Renal cortical epithelial cell (primary cell): Measurements from ENCODE around the gene TRIM45. TPM values are rescaled to one million over a fixed set of nuclear protein-coding genes. Genes with fewer than 3 reads are reported as not detected.
"Not testable (repeated sequence)": the region's sequence is repeated elsewhere in the genome, so short reads cannot be mapped to it uniquely, and the experiment has no call there.

Source experiments
- DNase-seq: peaks from one replicate; pipeline ENCODE4 v3.0.0-alpha.2; 2011; ENCODE audit warnings: low read depth
- total RNA-seq: library from RNA; depleted of rRNA; stranded (reverse); fragments of >200 nt; gene quantifications from 2 replicates; pipeline ENCODE4 v1.2.3, GENCODE V29; 2014

Gene TRIM45
- total RNA-seq, 1 donor from 2014 or later: 7.1 TPM

DNA sequence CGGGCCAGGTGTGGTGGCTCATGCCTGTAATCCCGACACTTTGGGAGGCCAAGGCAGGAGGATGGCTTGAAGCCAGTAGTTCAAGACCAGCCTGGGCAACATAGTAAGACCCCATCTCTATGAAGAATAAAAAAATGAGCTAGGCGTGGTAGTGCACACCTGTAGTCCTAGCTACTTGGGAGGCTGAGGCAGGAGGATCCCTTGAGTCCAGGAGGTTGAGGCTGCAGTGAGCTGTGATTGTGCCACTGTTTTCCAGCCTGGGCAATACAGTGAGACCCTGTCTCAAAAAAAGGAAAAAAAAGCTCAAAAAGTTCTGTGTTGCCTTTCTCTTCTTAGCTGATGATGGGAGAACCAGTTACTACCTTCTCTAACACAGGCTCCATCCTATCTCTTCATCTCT is 19.7 kb downstream of the TRIM45 start:
- DNase-seq: not testable (repeated sequence)

DNA sequence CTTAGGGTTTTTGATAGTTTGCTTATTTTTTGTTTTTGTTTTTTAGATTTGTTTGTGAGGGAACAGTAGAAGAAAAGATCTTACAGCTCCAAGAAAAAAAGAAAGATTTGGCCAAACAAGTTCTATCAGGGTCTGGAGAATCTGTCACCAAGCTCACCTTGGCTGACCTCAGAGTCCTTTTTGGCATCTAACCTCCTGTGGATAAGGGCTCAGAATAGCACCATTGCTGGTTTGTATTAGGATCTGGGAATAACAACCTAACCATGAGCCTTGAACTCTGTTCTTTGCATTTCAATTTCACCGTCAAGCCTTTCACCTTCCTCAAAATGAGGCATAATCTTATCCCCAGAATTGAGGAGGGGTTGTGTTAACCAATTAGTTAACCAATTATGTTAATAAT is 20.2 kb downstream of the TRIM45 start:
- DNase-seq: no peak

DNA sequence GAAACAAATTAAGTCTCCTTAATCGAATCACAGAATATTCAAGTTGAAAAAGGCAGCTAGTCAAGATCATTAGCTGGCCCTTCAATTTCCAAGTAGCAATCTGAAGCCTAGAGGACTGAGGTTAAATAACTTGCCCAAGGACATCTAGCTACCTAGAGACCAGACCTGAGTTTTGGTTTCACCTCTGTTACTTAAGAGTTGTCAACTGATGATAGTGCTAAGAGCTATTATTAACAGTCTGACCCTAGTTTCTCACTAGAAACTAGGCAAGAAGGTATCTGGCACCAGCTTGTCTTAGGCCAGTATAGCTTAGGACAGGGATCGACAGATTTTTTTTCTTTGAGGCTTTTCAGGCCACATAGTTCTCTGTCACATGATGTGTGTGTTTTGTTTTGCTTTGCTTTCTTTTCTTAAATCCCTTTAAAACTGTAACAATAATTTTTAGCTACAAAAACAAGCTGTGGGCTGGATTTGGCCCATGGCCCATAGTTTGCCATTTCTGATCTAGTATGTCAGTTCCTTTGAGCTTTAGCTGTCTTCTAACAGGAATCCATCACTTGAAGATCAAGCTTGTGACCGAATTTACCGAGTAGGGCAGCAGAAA is 23.2 kb downstream of the TRIM45 start:
- no peak for DNase-seq

DNA sequence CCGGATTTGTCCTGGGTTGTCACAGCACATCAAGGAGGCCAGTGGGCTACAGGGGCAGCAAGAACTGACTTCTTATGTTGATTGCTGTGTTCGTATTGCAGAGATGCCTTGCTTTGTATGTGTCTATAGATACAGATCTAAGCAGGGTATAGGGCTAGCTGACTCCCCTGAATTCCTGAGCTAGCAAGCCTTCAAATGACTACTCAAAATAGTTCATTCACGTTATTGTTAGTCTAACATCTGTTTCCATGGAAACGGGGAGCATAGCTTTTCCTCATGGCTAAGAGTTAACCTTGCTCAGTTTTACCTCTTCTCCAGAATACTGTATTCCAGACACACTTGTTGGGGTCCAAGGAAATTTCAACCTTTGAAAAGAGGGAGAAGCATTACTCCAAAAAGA is 24.1 kb downstream of the TRIM45 start:
- DNase-seq: no peak

DNA sequence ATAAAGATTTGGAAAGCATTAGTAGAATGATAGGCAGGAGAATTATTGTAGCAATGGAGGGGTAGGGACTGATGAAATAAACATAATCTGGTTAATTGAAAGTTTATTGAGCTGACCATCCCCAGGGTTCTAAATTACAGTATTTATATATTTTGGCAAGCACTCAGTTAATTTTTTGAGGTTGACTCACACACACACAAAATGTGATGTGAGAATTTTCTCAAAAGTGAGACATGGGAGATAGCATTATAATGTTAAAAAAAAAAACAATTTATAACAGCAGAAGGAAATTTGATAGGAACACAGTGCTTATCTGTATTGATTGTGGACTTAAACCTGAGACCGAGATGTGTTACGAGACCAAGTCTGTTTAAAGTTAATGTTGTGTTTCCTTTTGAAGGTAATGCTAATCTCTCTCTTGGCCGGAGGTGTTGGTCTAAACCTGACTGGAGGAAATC is 24.6 kb downstream of the TRIM45 start:
- DNase-seq: no peak

DNA sequence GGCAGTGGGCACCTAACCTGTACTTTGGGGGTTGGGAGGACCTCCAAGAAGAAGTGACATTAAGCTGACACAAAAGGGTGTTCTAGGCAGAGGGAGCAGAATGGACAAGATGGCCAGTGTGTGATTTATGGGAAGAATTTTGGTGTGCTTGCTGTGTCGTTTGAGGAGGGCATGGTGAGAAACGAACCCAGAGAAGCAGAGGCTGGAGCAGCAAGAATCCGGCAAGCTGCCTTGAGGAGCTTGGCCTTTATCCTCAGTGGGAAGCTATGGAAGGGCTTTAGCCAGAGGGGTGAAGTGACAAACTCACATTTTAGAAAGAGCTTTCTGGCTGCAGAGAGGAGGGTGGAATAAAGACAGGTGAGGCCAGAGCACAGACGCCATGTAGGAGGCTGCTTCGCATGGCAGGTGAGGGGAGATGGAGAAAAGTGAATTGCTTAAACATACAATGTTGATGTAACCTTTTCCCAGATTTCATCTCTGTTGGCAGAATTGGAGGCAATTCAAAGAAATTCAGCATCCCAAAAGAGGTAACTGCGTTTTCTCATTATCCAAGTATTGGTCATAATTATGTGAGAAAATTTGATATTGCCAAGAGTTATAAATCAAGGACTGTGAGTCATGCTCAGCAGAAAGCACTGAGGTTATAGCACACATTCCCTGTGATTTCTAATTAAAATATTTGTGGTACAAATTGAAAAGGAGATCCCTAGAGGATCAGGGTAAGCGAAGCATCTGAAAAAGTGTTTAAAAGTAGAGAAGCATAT is 26.5 kb downstream of the TRIM45 start:
- DNase-seq: peak; percentile 18

DNA sequence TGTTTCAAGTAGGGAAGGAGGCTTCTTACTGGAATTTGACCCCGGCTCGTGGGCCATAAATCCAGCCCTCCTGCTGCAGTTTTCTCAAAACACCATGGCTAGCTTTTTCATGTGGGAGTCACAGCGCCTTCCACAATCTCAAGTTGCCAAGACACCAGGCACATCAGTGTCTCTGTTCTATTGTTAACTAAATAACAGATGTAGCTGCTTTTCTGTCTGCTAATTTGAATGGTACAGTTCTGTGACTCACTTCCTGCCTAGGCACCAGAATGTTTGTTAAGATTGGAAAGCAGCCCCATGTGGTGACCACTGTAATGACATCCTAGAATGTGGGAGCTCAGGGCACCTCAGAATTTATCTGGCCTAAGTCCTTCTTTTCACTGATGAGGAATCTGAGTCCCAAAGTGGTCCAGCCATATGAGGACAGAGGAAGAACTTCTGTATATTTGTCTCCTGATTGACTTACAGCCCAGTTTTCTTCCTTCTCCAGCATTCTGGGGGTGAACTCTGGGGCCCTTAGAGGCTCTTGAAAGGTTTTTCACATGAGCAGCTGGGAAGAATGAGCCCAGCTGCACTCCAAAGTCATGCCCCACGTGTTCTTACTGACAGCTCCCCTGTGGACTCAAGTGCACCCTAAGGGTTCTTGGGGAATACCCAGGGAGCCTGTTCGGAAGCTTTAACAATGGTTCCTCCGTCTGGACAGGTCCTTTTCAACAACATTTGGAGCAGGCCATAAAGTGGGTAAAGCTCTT is 27.5 kb downstream of the TRIM45 start:
- DNase-seq: peak; percentile 67

DNA sequence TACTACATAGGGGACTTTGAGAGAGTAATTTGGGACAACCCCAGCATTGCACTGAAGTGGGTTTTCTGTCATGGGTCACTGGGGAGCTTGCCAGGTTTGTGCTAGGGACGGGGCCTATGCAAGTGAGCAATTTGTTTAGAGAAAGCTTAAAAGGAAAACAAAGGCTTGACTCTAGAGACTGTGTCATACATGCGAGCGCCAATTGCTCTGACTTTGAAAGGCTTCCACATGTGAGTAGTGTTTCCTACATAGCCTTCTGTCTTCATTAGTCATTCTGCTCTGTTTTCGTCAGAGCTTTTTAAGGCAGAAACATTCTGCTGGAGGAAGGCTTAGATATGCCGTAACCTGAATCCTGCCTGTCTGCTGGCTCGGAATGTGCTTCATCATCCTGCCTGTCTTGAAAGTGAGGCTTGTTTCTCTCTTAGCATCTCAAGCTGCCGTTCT is 28.4 kb downstream of the TRIM45 start:
- peak; percentile 71 for DNase-seq

DNA sequence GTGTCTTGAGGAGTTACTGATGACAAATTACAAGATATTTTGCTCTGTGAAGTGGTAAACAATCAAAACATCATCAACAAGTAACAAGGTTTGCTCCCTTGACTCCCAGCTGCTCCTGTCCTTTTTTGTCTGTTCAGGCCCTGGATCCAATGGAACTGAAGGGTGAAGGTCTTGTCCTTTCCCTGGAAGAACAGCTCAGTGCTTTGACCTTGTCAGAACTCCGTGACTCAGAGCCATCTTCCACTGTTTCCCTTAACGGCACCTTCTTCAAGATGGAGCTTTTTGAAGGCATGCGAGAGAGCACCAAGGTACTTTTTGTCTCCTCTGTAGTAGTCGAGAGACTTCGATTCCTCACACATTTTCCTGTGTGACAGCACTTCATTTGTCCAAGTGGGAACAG is 29.0 kb downstream of the TRIM45 start:
- no peak for DNase-seq

DNA sequence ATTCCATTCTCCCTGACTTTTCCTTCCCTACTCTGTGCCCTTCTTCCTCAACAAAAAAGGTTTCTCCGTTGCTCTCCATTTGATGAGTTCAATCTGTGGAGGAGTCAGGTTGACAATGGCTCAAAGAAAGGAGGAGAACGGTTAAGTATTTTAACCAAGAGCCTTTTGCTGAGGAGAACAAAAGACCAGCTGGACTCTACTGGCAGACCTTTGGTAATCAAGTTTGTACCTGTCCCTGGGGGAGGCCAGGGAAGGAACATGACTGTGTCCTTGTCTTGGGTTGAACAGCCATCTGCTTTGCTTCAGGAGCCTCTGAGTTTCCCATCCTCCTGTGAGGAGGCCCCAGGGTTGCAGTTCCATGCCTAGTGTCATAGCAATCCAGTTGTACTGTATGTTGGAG is 31.6 kb downstream of the TRIM45 start:
- no peak for DNase-seq

DNA sequence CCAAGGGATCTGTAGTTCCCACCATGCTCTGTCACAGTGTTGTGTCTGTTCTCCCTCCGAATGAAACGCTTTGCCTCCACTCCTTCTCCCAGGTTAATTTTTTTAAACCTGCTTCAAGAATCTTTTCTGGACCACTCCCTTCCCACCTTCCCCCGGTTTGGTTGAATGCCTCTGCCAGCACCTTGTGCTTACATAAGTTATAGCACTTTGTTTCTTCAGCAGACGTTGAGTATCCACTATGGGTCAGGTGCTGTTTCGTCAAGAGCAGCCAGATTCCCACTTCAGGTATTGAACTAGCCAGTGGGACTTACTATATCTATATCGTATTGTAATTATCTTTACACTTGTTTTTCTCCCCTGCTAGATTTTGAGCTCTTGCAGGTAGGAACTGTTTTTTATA is 33.9 kb downstream of the TRIM45 start:
- DNase-seq: no peak

DNA sequence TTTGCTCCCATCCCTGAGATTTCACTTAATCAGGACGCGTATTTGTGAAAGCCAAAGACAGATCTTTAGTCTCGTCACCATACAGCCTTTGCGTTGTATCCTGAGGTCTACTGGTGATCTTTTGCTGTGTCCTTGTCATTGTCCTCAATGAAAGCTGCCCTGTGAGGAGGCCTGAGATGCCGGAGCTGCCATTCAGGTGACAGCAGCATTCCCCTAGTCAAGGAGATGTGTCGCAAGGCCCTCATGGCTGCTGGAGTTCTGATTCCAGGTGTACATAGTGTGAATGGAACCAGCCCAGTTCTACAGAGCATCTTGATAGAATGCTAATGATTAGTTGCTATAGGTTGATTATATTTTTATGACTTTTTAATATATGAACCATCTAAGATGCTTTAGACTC is 37.3 kb downstream of the TRIM45 start:
- no peak for DNase-seq

DNA sequence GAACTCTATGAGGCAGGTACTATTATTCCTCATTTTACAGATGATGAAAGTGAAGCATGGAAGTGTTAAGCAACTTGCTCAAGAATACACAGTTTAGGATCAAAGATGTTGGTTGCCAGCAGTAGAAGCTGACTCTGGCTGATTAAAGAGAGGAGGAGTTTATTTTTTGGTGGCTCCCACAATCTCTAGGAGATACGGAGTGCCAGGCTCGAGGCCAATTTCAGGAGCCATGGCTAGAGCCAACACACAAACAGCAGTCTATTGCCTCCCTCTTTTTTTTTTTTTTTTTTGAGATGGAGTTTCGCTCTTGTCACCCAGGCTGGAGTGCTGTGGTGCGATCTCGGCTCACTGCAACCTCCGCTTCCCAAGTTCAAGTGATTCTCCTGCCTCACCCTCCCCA is 41.8 kb downstream of the TRIM45 start:
- no peak for DNase-seq

DNA sequence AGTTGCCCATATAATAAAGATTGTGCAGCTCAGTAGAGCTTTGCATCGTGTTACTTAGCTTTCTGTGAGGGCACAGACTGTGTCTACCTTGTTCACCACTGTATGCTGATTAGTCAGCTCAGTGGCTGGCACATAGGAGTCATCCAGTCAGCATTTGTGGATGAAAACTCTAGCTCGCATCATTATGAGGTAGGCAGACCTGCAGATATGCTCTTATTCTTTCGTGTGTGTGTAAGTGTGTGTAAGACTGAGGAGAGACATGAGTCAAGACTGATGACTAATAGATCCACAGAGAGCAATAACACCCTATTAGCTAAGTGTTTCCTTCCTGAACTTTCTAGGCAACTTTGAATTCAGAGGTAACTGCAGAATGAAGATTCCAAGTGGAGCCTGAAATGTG is 44.3 kb downstream of the TRIM45 start:
- peak; percentile 98 for DNase-seq

DNA sequence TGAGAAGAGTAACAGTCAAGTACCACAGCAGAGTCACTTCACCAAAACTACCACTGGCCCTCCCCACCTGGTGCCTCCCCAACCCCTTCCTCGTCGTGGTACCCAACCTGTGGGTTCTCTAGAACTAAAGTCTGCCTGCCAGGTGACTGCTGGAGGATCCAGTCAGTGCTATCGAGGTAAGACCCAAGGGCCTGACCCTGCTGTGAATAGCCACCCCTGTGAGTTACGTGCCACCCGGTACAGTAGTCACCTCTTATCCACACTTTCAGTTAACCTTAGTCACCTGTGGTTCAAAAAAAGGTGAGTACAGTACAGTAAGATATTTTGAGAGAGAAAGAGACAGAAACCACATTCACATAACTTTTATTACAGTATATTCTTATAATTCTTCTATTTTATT is 44.9 kb downstream of the TRIM45 start:
- no peak for DNase-seq

DNA sequence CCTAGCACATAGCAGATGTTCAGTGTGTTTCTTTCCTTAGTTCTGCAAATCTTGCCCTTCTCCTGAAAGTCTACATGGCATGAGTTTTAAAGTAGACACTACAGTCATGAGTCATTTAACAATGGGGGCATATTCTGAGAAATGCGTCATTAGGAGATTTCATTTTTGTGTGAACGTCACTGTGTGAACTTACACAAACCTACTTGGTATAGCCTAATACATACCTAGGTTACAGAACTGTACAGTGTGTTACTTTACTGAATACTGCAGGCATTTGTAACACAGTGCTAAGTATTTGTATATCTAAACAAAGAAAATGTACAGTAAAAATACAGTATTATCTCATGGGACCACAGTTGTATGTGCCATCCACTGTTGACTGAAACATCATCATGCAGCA is 51.4 kb downstream of the TRIM45 start:
- no peak for DNase-seq

DNA sequence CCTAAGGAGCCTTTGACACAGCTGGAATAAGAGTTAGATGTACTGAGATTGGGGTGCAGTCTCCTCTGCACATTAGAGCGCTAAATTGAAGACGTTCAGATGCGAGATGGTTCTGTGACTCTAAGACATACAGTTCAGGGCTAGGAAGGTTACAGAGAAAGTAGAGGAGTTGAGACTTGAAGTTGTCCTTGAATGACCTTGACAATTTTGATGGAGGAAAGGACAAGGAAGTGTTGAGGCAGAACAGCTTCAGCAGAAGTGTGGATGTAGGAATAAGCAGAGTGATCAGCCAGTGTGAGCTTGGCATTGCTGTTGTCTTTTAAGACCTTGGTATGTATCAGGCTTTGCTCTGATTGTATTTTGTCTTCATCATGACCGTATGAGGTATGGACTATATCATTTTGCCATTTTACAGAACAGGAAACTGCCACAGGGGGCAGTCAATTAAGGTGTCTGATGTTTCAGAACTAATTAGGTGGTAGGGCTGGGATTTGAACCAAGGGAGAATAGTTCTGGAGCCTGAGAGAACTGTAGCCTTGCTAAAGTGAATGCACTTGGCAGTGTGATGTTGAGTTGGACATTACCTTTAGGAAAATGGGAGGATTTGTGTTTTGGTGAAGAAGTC is 52.2 kb downstream of the TRIM45 start:
- DNase-seq: no peak

DNA sequence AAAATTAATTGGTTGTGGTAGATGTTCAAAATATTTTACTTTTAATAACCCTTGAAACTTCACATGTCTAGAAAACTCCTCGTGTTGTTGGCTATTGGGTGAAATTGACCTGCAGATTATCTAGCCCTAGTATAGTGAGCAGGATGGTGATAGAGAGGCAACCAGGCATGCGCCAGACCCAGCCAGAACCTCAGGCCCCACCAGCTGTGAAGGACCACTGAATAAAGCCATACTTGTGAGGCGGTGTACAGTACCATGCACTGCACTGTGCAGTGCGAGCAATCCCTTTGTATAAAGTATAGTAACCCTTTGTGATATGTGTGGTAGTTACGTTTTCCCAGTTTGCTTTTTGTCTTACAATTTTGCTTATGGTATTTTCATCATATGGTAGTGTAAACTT is 53.0 kb downstream of the TRIM45 start:
- DNase-seq: no peak

DNA sequence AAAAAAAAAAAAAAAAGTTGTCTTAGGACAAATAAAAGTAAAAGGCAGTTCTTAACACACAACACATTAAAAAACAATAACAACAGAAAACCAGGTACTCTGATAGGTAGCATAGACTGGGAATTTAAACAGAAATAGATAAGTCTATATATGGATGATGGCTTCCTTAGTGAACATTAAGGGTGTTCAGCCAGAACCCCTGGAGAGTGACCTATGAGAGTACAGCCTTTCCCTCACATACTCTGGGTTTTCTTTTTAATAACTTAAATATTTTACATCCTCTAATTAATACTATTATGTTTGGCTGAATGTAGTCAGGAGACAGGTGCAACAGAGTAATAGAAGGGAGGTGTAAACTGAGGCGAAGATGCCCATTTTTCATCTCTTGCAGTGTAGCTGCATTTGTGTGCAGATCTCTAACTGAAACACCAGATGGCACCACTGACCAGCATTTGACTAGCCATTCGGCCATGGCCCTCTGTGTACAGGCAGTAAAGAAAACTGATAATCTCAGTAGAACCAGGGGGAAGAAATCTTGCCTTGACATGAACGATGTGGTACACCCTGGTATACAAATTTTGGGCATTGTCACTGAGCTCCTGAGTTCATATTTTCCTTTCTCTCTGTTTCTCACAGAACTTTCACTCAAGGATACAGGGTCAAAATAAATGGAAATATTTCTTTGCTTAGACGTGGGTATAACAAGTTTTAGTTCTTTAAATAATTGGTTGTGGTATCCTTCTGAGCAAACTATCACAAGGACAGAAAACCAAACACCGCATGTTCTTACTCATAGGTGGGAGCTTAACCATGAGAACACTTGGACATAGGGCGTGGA is 53.8 kb downstream of the TRIM45 start:
- peak; percentile 50 for DNase-seq

DNA sequence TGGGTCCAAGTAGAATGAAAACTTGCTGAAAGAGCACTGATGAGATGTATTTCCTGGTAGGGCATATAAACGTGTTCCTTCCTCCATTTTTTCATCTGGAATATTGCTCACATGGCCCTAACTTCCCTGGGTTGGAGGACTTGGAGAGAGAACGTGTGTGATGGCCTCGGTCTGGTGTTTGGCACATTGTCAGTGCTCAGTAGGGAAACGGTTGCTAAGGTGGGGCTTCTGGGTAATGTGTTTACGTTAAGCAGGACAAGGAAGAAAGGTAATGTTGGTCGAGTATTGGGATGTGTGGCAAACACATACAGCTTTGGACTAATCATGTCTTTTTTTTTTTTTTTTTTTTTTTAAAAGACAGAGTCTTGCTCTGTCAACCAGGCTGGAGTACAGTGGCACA is 55.2 kb downstream of the TRIM45 start:
- no peak for DNase-seq

DNA sequence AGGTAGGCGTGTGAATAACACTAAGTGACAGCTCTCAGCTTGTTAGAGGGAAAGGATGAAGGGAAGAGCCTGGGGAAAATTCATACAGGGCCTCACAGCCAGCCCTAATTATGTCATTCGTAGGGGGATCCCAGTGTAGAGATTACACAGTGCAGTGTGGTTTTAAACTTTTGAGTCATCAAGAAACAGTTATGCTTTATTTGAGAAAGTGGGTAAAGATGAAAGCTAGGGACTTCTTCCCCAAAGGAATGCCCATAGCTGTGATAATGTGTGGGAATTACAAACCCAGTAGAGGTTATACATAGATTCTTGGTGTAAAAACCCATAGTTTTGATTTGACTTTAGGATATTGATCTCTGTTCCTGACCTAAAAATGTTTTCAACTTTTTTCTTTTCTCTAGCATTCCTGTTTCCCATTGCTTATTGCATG is 59.5 kb downstream of the TRIM45 start:
- DNase-seq: peak; percentile 70
